Stimulated activated naive CD4-positive, alpha-beta T cell treated with Interleukin-2 at 50 U/mL for 16 hours (primary cell): ENCODE results near the gene FAAP100.

ENCODE experiments used
- DNase-seq: peaks from one replicate; lab custom pipeline; 2025; lab: John Stamatoyannopoulos, UW

Gene FAAP100

GRCh38 chr17:81511804-81512561 lies 40.2 kb downstream of the FAAP100 start:
- DNase-seq, result peak; percentile 44

- no peak for DNase-seq
These were observed 40.7 kb downstream of the FAAP100 start for GRCh38 chr17:81511554-81511803.

DNA sequence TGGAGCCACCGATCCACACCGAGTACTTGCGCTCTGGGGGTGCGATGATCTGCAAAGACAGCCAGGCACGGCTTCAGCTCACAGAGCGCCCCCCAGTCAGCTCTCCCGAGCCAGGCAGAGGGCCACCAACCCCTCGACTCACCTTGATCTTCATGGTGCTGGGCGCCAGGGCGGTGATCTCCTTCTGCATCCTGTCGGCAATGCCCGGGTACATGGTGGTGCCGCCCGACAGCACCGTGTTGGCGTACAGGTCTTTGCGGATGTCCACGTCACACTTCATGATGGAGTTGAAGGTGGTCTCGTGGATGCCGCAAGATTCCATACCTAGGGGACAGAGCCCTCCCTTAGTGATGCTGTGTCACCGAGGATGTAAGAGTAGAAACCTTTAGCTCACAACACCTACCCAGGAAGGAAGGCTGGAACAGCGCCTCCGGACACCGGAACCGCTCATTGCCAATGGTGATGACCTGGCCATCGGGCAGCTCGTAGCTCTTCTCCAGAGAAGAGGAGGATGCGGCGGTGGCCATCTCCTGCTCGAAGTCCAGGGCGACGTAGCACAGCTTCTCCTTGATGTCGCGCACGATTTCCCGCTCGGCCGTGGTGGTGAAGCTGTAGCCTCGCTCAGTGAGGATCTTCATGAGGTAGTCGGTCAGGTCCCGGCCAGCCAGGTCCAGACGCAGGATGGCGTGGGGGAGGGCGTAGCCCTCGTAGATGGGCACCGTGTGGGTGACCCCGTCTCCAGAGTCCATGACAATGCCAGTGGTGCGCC lies 41.2 kb downstream of the FAAP100 start:
- DNase-seq, result peak; percentile 16

DNA sequence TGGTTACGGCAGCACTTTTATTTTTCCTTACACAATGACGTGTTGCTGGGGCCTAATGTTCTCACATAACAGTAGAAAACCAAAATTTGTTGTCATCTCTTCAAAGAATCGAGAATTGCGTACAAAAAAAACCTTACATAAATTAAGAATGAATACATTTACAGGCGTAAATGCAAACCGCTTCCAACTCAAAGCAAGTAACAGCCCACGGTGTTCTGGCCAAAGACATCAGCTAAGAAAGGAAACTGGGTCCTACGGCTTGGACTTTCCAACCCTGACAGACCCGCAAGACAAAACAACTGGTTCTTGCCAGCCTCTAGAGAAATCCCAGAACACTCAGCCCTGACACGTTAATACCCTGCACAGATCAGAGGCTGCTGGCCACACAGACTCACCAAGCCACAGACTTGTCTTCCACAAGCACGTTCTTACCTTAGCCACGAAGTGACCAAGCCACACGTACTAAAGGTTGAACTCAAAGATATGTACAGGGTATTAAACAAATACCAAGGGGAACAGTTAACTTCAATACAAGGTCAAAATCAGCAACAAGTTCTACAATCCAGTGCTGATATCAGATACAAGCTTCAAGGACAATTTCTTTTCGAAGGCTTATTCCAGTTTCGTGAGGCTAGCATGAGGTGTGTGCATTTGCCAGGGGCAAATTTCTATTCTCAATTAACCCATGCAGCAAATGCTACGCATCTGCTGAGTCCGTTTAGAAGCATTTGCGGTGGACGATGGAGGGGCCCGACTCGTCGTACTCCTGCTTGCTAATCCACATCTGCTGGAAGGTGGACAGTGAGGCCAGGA lies 42.0 kb downstream of the FAAP100 start:
- no peak for DNase-seq

DNA sequence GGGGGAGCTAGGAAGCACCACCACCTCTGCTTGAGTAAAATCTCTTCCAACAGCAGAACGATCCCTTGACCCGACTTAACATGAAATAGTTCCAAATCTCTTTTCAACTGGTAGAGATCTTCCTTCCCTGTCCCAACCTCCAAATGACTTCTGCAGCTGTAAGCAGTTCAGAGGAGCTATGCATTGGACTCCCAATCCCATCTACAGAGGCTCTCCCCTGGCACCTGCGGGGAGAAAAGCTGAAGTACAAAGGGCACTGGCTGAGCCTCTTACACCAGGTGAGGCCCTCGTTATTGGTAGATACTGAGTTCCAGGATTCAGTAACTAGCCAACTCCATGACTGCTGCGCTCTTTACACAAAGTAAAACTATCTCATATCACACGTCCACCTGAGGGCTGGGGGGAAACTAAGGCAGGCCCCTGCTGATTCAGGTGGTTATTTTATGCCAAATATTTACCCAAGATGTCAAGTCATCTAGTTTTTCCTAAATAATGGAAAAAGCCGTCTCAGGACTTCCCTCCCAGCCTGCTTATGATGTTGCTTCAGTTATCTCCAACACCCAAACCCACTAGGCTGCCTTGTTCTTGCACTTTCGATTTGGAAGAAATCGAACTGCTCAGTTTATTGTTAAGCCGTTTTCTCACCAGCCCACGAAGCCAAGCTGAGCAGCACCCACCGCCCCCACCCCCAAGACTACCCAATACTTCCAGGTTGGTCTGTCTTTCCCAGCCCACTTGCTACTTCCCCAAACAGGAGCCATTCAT lies 42.8 kb downstream of the FAAP100 start:
- peak; percentile 56 for DNase-seq

DNA sequence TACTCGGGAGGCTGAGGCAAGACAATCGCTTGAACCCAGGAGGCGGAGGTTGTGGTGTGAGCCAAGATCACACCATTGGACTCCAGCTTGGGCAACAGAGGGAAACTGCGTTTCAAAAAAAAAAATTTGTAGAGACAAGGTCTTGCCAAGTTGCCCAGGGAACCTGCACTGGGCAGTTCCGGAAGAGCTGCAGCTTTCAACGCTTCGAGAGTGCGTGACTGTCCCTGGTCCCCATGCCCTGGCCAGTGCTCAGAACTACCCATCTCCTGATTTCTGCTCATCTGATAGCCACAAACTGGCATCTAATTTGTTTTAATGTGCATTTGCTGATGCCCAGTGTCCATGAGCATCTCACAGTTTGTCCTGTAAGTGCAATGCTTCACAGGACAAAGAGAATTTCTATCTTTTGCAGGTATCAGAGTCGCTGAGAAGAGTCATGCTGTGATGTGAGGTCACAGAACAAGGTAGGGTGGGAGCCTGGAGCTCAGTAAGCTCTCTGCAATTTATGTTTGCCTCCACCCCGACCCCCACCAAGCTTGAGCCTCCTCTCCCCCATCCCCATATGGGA lies 43.4 kb downstream of the FAAP100 start:
- DNase-seq, result no peak

- DNase-seq, result no peak
These were observed 48.5 kb downstream of the FAAP100 start for GRCh38 chr17:81503619-81504018.

DNA sequence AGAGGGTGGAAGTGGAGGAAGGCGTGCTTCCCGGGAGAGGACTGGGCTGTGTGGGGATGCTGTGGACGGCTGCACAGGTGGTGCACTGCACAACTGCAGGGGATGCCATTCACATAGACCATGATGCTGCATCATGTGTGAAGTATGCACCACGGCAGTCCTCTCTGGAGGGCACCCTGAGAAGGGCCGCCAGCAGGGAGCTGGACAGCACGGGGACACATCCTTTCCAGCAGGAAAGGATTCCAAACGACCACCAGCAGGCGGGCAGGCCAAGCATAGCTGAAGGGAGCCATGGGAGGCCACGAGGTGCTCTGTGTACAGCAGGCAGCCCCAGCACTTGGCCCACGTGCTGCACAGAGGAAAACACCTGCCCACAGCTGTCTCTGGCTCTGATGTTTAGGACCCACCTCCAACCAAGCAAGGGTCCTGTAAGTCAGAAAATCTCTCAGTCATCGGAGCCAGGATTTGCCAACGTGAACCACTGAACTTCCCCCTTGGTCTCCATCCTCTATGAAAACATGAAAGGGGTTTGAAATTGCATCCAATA lies 49.6 kb downstream of the FAAP100 start:
- no peak for DNase-seq

DNA sequence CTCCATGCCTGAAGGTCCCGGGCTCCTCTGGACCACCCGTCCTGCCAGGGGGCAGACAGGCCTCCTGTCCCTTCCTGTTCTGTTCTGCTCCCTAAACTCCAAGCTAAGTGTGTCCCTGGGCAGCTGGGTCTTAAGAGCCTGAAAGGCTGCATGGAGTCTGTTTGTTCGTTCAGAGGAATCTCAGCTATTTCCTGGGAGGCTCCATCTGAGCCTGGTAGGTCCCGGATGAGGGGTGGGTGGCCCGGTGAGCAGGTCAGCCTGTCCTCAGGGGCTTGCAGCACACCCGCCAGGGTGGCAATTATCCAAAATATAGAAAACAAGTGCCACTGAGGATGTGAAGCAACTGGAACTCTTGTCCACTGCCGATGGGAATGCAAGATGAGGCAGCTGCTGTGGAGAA lies 52.1 kb downstream of the FAAP100 start:
- no peak for DNase-seq

DNA sequence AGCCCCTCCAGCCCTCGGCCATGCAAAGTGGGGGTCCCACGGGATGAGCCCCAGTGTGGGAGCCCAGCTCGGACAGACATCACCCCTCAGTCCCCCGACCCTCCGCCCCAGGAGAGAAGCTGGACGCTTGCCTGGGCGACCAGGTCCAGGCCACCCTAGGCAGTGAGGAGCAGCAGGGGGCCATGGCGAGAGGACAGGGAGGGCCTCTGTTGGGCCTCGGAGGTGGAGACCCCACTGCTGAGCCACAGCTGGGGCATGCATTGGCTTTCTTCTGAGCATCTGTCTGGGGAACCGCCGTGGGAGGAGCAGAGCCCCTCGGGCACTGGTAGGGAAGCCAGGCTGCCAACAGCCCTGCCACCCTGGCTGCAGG lies 52.6 kb downstream of the FAAP100 start:
- DNase-seq, result no peak

DNA sequence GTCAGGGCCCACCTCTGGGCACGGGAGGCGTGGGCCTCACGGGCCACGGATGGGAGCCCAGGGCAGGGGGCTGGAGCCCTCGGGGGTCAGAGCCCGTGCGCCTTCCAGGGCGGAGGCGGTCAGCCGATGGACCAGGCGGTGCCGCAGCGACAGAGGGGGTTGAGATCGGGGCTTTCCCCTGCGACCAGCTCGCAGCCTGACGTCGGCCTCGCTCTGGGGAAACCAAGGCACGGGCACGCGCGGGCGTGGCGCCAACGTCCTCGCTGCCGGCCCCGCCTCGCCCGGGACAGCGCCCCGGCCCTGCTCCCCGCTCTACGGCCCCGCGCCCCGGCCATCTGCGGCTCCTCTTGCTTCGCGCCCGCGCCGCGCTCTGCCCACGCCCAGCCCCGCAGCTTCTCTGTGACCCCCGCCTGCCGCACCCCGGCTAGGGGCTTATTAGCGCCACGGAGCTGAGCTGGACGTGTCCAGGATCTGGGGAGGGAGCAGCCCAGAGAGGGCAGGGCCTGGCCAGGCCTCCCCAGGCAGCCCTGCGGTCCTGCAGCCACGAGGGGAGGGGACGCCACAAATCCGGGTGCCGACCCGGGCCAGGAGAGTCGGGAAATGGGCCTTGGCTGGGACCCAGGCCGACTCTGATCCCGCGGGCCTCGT lies 53.1 kb downstream of the FAAP100 start:
- no peak for DNase-seq

GRCh38 chr17:81494626-81495377 lies 57.4 kb downstream of the FAAP100 start:
- no peak for DNase-seq

GRCh38 chr17:81493198-81494038 lies 58.7 kb downstream of the FAAP100 start:
- DNase-seq, result no peak

DNA sequence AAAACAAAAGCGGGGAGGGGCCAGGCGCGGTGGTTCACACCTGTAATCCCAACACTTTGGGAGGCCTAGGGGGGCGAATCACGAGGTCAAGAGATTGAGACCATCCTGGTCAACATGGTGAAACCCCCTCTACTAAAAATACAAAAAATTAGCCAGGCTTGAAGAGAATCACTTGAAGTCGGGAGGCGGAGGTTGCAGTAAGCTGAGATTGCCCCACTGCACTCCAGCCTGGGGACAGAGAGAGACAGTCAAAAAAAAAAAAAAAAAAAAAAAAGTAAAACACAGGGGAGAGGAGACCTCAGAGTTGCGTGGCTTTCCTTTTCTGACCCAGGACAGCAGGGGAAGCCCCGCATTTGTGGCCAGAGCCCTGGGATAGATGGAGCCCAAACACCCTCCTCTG lies 59.4 kb downstream of the FAAP100 start:
- no peak for DNase-seq

DNA sequence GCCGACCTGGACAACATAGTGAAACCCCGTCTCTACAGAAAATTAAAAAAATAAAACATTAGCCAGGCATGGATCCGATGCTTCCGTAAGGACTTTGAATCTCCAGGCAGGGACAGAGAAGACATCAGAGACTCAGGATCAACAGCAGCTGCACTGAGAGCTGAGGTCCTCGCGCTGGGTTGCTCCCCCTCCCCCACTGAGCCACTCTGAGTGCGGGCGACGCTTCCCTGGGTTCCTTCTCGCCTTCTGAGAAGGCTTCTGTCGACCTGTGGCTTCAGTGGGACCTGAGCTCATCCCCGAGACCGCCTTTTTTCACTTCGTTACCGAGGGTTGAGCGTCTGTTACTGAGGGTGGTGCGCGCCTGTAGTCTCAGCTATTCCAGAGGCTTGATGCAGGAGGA lies 60.0 kb downstream of the FAAP100 start:
- no peak for DNase-seq

DNA sequence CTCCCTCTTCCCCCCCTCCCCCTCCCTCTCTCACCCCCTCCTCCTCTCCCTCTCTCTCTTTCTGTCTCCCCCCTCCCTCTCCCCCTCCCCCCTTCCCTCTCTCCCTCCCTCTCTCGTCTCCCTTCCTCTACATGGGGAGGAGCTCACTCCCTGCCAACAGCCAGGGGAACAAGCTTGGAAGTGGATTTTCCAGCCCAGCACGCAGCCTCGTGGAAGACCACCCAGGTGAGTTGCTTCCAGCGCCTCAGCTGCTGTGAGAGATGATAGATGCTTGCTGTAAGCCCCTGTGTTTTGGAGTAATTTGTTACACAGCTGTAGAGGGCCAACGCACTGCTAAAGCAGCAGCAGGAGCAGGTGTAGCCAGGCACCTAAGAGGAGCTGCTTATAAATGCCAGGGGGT lies 60.4 kb downstream of the FAAP100 start:
- no peak for DNase-seq

GRCh38 chr17:81491181-81491581 lies 61.0 kb downstream of the FAAP100 start:
- no peak for DNase-seq

GRCh38 chr17:81489998-81490992 lies 61.9 kb downstream of the FAAP100 start:
- no peak for DNase-seq
